Measurements from ENCODE around the gene CD59. TPM values are rescaled to one million over a fixed set of nuclear protein-coding genes. Genes with fewer than 3 reads are reported as not detected.

CD59 gene
- total and polyA plus RNA-seq, 10 of the 15 experiments (the other 5 are each of a cell fraction or from before 2014, with no cell fraction given) = 55.5 to 256 (median 181) TPM

- Histone ChIP-seq H3K4me3 (no peak overlapping the region), H3K9me3 (replicated peaks; ENCODE audit: control insufficient read depth, insufficient read depth, low read length) (no peaks in the 10 kb centered on the region), H3K9ac (ENCODE audit: control insufficient read depth, insufficient read depth, low read length) (no peak overlapping the region), H3K4me2 (ENCODE audit: control insufficient read depth, insufficient read depth) (no peak overlapping the region), H3K27me3 (replicated peaks in 1 of 2; ENCODE audit: control insufficient read depth in 2 of 2, insufficient read depth in 2 of 2, low read length in 1 of 2) (no peaks in the 10 kb centered on the region), H3K36me3 (ENCODE audit: control insufficient read depth in 2 of 2, insufficient read depth in 2 of 2, low read length in 1 of 2) (no peaks in the 10 kb centered on the region), H2AFZ (ENCODE audit: control insufficient read depth, low read depth, low read length) (no peak overlapping the region), H3K79me2 (ENCODE audit: control insufficient read depth, insufficient read depth, low read length) (peaks cover 3% of the 10 kb centered on the region), H3K4me1 (ENCODE audit: control insufficient read depth, insufficient read depth, low read length) (peaks cover 19% of the 10 kb centered on the region), H3K27ac (ENCODE audit: control insufficient read depth, insufficient read depth) (no peak overlapping the region), H4K20me1 (ENCODE audit: control insufficient read depth, insufficient read depth) (no peaks in the 10 kb centered on the region)
- no peak for DNase-seq (ENCODE audit: low read depth, low spot score)
- POLR2A ChIA-PET = interaction anchor here (0.6 to 0.9 kb wide), 2 partner anchors 27 to 1139 kb away, joined by 4 read pairs; no protein-coding TSS in a partner anchor
- SMC1A ChIA-PET (ENCODE audit: uncharacterized antibody, unreplicated experiment) = interaction anchor here (2.2 to 2.4 kb wide), 2 partner anchors 17 to 54 kb away, joined by 6 to 8 read pairs; no protein-coding TSS in a partner anchor
- intact Hi-C loops (cut with micrococcal nuclease; ENCODE audit: unreplicated experiment) (loop anchor here (10.0 kb wide), 1 partner anchor 457 kb away; no protein-coding TSS in a partner anchor), in situ Hi-C loops (cut with MboI) (no loop called here)
- FAIRE-seq = no peak
- BruUV-seq (replicated peaks) = no TSS peak
- CTCF ChIA-PET = interaction anchor here (0.6 to 2.2 kb wide), 4 partner anchors 9 to 985 kb away, joined by 3 to 8 read pairs (median 4); no protein-coding TSS in a partner anchor
- RAD21 ChIA-PET (ENCODE audit: unreplicated experiment) = no interaction called here
- WGBS (ENCODE audit: insufficient coverage, insufficient replicate concordance, low lambda C conversion rate, missing lambda C conversion rate) = 57% methylated on average over 9 of the region's 9 CpGs
- no peak for ATAC-seq
- TF ChIP-seq ZBTB33 (IDR thresholded peaks at IDR 0.05) (no peak), NR2C1 (IDR thresholded peaks at IDR 0.05) (no peak), HDAC6 (IDR thresholded peaks at IDR 0.05; ENCODE audit: unreplicated experiment) (no peak), YY1 (IDR thresholded peaks at IDR 0.05; ENCODE audit: low read depth, low read length) (no peak), SPI1 (IDR thresholded peaks at IDR 0.05; ENCODE audit: borderline replicate concordance, insufficient read depth, low read depth, low read length) (no peak), EZH2 (IDR thresholded peaks at IDR 0.05; ENCODE audit: borderline replicate concordance, control insufficient read depth, low read depth, low read length) (no peak)
- TF ChIP-seq, protein P1, sequence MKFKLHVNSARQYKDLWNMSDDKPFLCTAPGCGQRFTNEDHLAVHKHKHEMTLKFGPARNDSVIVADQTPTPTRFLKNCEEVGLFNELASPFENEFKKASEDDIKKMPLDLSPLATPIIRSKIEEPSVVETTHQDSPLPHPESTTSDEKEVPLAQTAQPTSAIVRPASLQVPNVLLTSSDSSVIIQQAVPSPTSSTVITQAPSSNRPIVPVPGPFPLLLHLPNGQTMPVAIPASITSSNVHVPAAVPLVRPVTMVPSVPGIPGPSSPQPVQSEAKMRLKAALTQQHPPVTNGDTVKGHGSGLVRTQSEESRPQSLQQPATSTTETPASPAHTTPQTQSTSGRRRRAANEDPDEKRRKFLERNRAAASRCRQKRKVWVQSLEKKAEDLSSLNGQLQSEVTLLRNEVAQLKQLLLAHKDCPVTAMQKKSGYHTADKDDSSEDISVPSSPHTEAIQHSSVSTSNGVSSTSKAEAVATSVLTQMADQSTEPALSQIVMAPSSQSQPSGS (IDR thresholded peaks at IDR 0.05; ENCODE audit: low read length) = no peak
Measured at GRCh38 chr11:33777906-33778305, 41.7 kb upstream of the CD59 start.
